HG03432 (cell line): ENCODE measurements around the gene STX16.

ENCODE experiments used
- ATAC-seq: cut with Tn5 transposase; IDR thresholded peaks from one replicate; pipeline ENCODE4 v1.9.1; 2021; ENCODE audit warnings: mild to moderate bottlenecking, moderate library complexity; ENCODE audit not compliant: unreplicated experiment

STX16 gene

DNA sequence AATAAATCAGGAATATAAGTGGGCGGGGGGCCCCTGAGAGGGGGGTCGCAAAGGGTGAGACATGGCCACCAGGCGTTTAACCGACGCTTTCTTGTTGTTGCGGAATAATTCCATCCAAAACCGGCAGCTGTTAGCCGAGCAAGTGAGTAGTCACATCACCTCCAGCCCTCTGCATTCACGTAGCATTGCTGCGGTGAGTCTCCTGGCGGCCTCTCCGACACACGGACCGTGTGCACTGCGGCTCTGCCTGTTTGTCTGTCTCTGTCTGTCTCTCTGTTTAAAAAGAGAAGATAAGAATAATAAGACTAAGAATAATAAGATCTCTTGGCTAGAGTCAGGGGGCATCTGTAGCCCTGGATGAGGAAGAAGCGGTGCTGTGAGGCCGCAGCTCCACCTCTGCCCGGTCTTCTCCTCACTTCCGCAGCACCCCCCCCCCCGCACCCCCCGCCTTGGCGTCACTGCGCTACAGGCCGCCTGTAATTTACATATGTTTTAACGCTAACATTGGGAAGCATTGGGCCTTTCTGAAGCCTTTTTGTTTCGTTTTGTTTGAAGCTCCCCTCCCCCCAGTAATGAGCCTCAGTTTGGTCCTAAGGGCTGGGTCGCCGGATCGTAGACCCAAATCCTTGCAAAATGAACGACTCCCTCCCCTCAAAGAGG lies 993 bp downstream of the STX16 start:
- peak; percentile 44 for ATAC-seq

DNA sequence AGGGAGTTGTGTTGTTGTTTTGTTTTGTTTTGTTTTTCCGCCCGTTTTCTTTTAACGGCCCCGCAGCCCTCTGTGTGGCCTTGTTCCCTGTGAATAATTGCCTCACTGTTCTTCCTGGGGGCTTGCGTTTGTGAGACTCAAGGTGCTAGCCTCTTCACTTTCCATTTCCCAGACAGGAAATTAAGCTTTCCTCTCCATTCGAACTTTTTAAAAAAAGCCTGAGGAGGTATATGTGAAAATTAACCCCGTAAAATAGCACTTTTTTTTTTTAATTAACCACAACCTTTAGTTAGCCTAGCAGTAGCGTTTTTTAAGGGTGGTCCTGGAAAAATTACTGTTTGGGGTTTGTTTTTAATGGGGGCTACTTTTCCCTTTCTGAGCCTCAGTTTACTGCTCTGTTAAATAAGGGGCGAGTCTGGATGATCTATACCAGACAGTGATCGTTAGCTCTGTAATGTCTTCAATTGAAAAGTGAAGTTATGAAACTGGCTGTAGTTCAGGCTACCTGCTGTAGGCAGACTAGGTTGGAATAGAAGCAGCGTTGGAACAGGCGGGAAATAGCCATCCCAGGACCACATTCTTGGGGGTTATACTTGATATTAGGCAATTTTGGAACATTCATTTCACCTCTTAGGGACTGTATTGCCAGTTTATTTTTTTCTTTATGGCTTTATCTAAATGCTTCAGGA lies 1.7 kb downstream of the STX16 start:
- ATAC-seq = peak; percentile 7

GRCh38 chr20:58654337-58654736 lies 3.3 kb downstream of the STX16 start:
- ATAC-seq = no peak

DNA sequence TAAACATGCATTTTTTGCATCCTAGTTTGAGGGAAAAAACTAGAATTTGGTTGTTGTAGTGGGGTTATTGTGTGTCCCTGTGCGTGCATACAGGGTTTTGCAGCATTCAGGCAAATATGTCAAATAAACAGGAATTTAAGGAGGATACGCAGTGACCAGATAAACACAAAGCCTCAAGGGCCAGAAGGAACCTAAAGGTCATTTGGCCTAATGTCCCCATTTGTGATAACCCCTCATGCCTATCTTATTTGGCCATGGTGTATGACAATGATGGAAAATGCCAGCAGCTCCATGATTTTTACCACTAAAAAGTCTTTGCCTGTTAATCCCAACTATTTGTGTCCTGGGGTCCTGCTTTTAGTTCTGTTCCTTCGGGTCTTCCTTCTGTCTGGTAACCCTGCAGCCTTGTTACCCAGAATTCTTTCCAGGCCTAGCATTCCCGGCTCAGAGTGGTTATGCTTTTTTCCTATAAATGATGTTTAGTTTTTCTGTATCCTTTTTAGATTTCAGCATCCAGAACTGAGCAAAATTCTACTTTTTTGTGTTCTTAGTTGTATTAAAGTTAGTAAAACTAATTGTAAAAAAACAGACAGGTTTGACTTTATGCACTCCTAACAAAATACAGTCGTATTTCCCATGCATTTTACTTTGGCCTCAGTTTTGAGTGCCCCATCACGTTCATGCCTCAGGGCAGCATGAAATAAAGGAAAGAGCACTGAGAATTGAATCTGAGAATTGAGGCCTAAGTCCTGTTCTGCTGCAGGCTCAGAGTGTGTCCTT lies 4.4 kb downstream of the STX16 start:
- no peak for ATAC-seq

DNA sequence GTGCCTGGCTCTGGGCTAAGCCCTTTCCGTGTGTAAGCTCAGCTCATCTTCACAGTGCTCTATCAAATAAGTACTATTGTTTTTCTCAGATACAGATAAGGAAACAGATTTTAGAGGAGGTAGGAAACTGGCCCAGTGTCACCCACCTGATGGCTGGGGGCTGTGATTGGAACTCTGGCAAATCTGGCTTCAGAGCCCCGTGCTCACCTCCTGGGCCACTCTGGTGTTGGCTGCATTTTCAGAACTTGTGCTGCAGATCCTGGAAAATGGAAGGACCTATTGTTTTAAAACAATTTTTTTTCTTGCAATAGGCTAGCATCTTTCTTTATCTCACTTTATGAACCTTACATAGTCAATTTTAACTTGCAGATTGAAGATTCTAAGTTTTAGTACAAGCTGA lies 5.7 kb downstream of the STX16 start:
- no peak for ATAC-seq

DNA sequence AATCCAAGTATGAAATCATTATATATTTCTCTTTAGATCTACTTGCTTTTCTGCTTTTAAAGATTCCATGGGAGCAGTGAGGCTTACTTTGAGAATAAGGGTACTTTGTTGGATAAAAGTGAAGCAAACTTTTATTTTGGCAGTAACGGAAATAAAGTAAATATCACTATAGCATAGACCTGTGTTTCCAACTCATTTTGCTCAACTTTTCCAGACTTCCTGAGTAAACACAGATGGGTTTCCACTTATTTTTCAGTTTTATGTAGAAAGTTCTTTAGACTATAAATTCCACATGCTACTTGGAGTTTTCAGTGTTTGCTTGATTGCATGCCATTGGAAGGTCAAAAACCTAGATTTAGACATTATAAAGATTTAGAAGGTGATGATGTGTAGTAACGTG lies 6.2 kb downstream of the STX16 start:
- ATAC-seq = no peak

GRCh38 chr20:58657986-58658385 lies 6.9 kb downstream of the STX16 start:
- ATAC-seq = no peak

DNA sequence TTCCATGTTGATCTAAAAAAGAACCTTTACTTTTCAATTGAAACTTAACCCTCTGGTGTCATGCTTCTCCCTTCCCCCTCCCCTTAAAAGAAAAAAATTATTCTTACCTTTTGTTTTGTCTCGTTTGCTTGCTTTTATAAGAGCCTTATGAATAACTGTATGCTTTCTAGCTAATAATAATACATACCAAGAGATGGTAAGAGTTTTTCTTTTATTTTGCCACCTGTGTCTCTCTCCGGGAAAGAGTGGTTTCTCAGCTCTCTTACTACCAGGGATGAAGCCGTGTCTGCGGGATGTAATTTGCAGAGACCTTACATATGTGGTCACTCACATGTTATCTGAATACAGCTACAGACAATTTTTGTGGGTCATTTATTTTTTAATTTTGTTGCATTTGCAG lies 7.7 kb downstream of the STX16 start:
- ATAC-seq = no peak

- no peak for ATAC-seq
Measured at GRCh38 chr20:58659841-58660240, 8.8 kb downstream of the STX16 start.

- no peak for ATAC-seq
Measured at GRCh38 chr20:58660855-58661597, 9.9 kb downstream of the STX16 start.

DNA sequence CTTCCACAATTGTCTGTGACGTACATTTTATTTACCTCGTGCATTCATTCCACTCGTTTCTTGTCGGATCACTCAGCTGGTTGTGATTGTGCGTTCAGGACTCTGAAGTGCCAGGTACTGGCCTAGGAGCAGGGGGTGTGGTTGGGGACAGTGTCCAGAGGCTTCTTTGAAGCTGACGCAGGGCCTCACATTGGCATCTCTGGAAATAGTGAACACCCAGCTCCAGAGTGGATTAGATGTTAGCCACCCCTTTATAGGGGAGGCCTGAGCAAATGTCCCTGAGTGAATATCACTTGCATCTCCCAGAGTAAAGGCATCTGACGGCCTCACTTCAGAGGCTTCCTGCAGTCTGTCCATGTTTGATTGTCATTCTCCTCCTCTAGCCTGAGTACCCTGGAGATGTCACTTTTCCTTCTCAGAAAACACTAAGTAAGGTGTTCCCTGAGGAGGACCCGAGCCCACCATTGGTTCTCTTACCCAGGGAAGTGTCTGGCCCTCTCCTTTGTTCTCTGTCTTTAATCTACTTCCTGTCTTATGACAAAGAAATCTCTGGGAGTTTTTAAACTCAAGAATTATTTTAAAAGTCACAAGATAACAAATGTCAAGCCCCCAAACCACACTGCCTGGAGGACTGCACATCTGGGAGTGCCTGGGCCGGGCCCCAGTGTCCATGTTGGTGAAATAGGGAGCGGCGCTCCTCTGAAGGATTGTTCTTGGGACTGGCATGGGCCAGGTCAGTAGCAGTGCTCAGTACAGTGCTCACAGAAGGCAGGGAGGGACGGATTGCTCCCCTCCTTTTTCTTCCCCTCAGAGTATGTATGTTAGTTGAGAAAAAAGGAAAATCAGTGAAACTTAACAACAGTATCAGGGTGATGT lies 10.8 kb downstream of the STX16 start:
- no peak for ATAC-seq

DNA sequence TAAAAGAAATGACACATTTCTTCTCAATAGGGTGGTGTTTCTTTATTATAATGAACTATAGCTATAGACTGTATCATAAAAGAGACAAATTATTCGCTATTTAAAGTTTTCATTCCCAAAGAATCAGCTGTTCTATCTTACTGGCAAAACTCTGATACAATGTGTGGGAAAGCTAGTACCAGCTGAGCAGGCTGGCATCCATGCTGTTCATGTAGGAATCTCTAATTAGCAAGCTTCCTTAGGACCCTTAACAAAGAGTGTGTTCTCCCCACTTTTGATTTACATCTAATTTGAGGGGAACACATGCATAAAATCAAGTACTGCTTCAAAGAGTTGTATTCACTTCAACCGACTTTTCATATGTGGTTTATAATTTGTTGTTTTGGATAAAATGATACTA lies 13.2 kb downstream of the STX16 start:
- ATAC-seq = no peak

GRCh38 chr20:58664883-58665282 lies 13.8 kb downstream of the STX16 start:
- no peak for ATAC-seq

GRCh38 chr20:58665606-58666005 lies 14.5 kb downstream of the STX16 start:
- no peak for ATAC-seq

DNA sequence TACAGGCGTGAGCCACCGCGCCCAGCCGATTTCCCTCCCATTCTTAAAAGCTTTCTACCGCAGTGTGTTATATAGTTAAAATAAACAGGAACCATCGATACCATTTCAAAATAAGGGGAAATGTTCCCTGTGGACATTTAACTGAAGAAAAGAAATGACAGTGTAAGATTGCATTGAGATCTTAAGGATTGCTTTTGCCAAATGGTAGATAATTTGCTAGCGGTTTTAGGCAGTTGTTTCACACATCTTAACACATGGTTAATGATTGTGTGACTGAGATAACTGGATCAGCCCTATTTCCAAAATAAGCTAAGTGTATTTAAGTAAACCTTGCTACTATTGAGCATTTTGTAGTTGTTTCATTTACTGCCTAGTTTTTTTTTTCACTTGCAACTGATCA lies 15.6 kb downstream of the STX16 start:
- ATAC-seq = no peak

DNA sequence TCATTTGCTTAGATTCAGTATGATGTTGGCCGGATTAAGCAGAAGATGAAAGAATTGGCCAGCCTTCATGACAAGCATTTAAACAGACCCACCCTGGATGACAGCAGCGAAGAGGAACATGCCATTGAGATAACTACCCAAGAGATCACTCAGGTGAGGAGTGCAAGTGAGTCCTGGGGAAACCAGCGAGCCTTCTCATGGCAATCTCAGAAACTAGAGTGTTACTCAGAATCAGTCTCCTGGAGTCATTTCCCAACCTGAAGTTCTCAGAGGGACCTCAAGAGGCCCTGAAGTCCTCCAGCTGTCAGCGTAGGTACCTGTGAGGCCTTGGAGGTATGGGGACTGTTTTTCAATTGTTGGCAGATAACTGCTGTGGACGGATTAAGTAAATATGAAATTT lies 16.9 kb downstream of the STX16 start:
- ATAC-seq = no peak

- no peak for ATAC-seq
Measured at GRCh38 chr20:58668901-58669286, 17.8 kb downstream of the STX16 start.

DNA sequence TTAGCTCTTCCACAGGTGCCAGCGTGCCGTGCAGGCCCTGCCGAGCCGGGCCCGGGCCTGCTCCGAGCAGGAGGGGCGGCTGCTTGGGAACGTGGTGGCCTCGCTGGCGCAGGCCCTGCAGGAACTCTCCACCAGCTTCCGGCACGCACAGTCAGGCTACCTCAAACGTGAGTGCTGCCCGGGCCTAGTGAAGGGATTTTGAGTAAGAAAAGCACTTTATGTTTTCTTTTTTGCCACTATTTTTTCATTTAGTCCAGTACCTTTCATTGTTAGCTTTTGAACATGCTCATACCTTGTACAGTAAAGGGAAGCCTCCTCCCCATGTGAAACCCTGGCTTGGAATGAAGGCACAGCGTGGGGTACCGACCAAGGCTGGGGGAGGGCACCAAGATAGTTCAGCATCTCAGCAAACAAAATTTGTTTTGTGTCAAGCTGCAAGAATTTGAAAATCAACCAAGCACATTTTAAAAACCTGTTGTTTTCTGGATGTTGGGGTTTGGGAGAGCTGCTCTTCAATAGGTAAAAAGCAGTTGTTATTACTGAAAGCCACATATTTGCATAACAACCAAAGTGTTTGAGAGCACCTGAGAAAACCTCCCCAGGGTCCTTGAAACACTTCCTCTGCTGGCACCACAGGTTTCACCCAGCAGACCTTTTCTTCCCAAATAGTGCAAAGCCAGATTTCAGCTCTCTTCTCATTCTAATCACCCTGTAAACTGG lies 18.4 kb downstream of the STX16 start:
- peak; percentile 72 for ATAC-seq

DNA sequence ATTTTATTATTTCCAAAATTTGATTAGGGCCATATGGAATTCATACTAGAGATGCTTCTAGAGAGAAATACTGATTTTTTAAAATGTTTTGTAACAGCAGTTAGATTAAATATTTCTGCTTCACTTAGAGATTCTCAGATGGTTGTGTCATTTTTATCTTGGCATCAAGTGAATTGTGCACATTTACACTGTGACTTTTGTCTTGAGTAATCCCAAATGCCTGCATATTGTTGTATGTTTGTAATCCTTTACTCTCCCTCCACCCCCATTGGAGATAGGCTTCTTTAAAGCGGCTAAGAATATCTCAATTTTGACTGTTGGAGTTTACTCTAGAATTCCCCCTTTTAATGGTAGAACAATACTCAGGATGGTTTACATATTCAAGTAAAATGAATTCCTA lies 19.0 kb downstream of the STX16 start:
- ATAC-seq = no peak

DNA sequence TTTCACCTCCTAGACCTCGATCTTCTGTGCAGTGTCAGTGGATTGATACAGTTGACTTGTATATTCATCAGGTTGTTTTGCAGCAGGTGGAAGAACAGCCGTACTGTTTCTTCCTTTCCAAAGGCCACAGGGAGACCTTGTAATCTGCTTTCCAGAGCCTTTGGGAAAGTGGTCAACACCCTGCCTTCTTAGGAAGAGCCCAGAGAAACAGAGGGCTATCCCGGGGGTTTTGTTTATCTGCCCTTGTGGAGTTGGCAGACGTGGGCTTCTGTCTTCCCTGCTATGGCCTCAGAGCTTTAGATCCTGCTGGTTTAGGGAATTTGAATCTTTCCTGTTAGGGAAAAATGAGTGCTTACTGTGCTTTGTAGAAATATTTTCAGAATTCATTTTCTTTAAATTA lies 19.6 kb downstream of the STX16 start:
- no peak for ATAC-seq
